Esophagus muscularis mucosa (tissue), 4 donors: Measurements from ENCODE around the gene PTGDR2.
A peak's percentile ranks its signal among the peaks of the same experiment; 100 is the strongest.

Source experiments
- CTCF ChIP-seq, 3 experiments: fragments of 200-600 bp in 2 of 3; fragments of 450-650 bp in 1 of 3; sonication (generic) in 2 of 3; IDR thresholded peaks; one replicate each; pipeline ENCODE4 v1.5.1; 2017 to 2019; ENCODE audit warnings: antibody characterized with exemption in 3 of 3, mild to moderate bottlenecking in 2 of 3, moderate library complexity in 1 of 3
- EP300 ChIP-seq: sonication (generic); formaldehyde crosslinking; IDR thresholded peaks from one replicate; pipeline ENCODE4 v1.6.1; 2017; ENCODE audit warnings: antibody characterized with exemption
- POLR2AphosphoS5 ChIP-seq, 2 donors: sonication (generic); formaldehyde crosslinking; IDR thresholded peaks; one replicate each; pipeline ENCODE4 v1.6.1; 2017; ENCODE audit warnings: antibody characterized with exemption in 2 of 2

DNA sequence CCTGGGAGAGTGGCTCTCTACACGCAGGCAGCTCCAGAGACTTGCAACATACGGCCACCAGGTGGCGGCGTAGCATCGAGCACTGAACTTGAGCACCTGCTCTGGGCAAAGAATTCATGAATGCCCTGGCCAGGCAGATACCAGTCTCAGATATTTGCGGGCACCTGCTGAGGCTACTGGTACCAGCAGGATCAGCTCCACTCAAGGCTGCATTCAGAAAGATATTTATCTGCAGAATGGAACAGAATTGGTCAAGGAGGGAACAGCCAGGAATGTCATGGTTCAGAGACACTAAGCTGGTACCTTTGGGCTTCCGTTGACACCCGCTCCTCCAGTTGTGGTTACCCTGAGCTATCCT is 24.6 kb downstream of the PTGDR2 start:
- TF ChIP-seq CTCF (IDR thresholded peaks at IDR 0.05) (peak; percentile 87 to 95 (median 93)), POLR2AphosphoS5 (IDR thresholded peaks at IDR 0.05) (no peak), EP300 (no peak)
